ENCODE results near the gene ATG2B. TPM values are rescaled to one million over a fixed set of nuclear protein-coding genes. Genes with fewer than 3 reads are reported as not detected.

ATG2B gene
- polyA plus RNA-seq, 3 donors = 0.94 to 6.7 (median 1.3) TPM

DNA sequence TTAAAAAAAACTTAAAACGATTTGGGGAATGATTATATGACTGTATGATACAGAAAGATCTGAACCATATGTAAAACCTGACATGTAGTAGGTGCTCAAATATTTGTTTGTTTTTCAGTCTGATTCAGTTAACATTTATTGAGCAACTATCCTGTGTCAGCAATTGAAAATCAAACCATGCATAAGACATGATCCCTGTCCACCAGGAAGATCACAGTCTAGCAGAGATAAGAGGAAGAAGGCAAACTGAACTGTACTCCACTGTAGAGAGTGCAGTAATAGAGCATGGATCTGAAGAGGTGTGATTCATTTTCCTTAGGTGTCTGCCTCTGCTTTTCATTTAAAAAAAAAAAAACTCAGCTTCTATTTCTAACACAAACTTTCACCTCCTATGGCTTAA is 20.9 kb upstream of the ATG2B start:
- H3K79me2 ChIP-seq (ENCODE audit: insufficient read depth, low read length) = no peaks in the 10 kb centered on the region
- no peak overlapping the region for H3K27ac ChIP-seq (ENCODE audit: low read depth in 1 of 2, low read length in 2 of 2)
- TF ChIP-seq CTCF (IDR thresholded peaks at IDR 0.05) = no peak
- no peaks in the 10 kb centered on the region for H3K4me1 Mint-ChIP-seq
- H3K4me3 ChIP-seq (replicated peaks in 1 of 3; ENCODE audit: low read depth in 2 of 3, low read length in 3 of 3) = no peak overlapping the region
- H3K4me2 ChIP-seq (replicated peaks; ENCODE audit: extremely low read depth, low read length, poor library complexity, severe bottlenecking) = no peak overlapping the region
- H3K27ac Mint-ChIP-seq = no peak overlapping the region
- intact Hi-C loops (cut with micrococcal nuclease) = no loop called here
- H2AFZ ChIP-seq (ENCODE audit: insufficient read depth, low read depth, low read length, poor library complexity, severe bottlenecking) = no peak overlapping the region
- H3K36me3 Mint-ChIP-seq = peaks cover 25 to 32% of the 10 kb centered on the region in 2 donors
- no peaks in the 10 kb centered on the region for H3K9me3 ChIP-seq (replicated peaks in 1 of 2; ENCODE audit: control insufficient read depth in 1 of 2, insufficient read depth in 1 of 2, low read length in 2 of 2)
- no peak overlapping the region for H3K4me3 Mint-ChIP-seq
- no peaks in the 10 kb centered on the region for H3K27me3 Mint-ChIP-seq (ENCODE audit: low read depth in 3 of 3)
- no CpG with 5 or more reads among the region's 1 CpG for WGBS (ENCODE audit: insufficient coverage)
- no peak overlapping the region for H3K9ac ChIP-seq (ENCODE audit: insufficient read depth, low read length, poor library complexity, severe bottlenecking)
- DNase-seq = no peak
- no peaks in the 10 kb centered on the region for H3K9me3 Mint-ChIP-seq
- no peaks in the 10 kb centered on the region for H3K27me3 ChIP-seq (ENCODE audit: control insufficient read depth in 2 of 2, insufficient read depth in 2 of 2, low read length in 2 of 2)
- no peaks in the 10 kb centered on the region for H3K4me1 ChIP-seq (ENCODE audit: control insufficient read depth in 1 of 2, insufficient read depth in 2 of 2, low read length in 2 of 2)
- peaks cover 28 to 45% of the 10 kb centered on the region in 2 donors for H3K36me3 ChIP-seq (replicated peaks in 1 of 2; ENCODE audit: control insufficient read depth in 1 of 2, insufficient read depth in 2 of 2, low read length in 2 of 2)
- H4K20me1 ChIP-seq (ENCODE audit: insufficient read depth, low read length) = no peaks in the 10 kb centered on the region

GRCh38 chr14:96383445-96383844 is 20.3 kb upstream of the ATG2B start:
- Histone ChIP-seq H3K79me2 (ENCODE audit: insufficient read depth, low read length) (no peaks in the 10 kb centered on the region), H3K4me2 (replicated peaks; ENCODE audit: extremely low read depth, low read length, poor library complexity, severe bottlenecking) (no peak overlapping the region), H4K20me1 (ENCODE audit: insufficient read depth, low read length) (no peaks in the 10 kb centered on the region), H3K9ac (ENCODE audit: insufficient read depth, low read length, poor library complexity, severe bottlenecking) (no peak overlapping the region), H3K27me3 (ENCODE audit: control insufficient read depth in 2 of 2, insufficient read depth in 2 of 2, low read length in 2 of 2) (no peaks in the 10 kb centered on the region), H3K4me1 (ENCODE audit: control insufficient read depth in 1 of 2, insufficient read depth in 2 of 2, low read length in 2 of 2) (no peaks in the 10 kb centered on the region), H3K9me3 (replicated peaks in 1 of 2; ENCODE audit: control insufficient read depth in 1 of 2, insufficient read depth in 1 of 2, low read length in 2 of 2) (no peaks in the 10 kb centered on the region), H3K4me3 (replicated peaks in 1 of 3; ENCODE audit: low read depth in 2 of 3, low read length in 3 of 3) (no peak overlapping the region), H2AFZ (ENCODE audit: insufficient read depth, low read depth, low read length, poor library complexity, severe bottlenecking) (no peak overlapping the region), H3K27ac (ENCODE audit: low read depth in 1 of 2, low read length in 2 of 2) (no peak overlapping the region), H3K36me3 (replicated peaks in 1 of 2; ENCODE audit: control insufficient read depth in 1 of 2, insufficient read depth in 2 of 2, low read length in 2 of 2) (peaks cover 28 to 45% of the 10 kb centered on the region in 2 donors)
- H3K4me3 Mint-ChIP-seq = no peak overlapping the region
- H3K36me3 Mint-ChIP-seq = peaks cover 25 to 32% of the 10 kb centered on the region in 2 donors
- 100% methylated on average over 2 of the region's 2 CpGs for WGBS (ENCODE audit: insufficient coverage)
- intact Hi-C loops (cut with micrococcal nuclease) = no loop called here
- H3K27ac Mint-ChIP-seq = no peak overlapping the region
- no peaks in the 10 kb centered on the region for H3K9me3 Mint-ChIP-seq
- TF ChIP-seq CTCF (IDR thresholded peaks at IDR 0.05) = no peak
- peaks cover 0 to 2% (median 0%) of the 10 kb centered on the region in 3 donors for H3K27me3 Mint-ChIP-seq (ENCODE audit: low read depth in 3 of 3)
- no peak for DNase-seq
- no peaks in the 10 kb centered on the region for H3K4me1 Mint-ChIP-seq
